Kidney (tissue), 14 donors: ENCODE measurements around the gene FKBP8. TPM values are rescaled to one million over a fixed set of nuclear protein-coding genes. Genes with fewer than 3 reads are reported as not detected.

Experiments used
- DNase-seq, 5 donors: peaks; one replicate each; pipeline ENCODE4 v3.0.0-alpha.2; 2013 to 2020
- FAIRE-seq: peaks from 2 replicates; lab custom pipeline; 2012; peaks lifted over from hg19 to GRCh38; lab: Jason Lieb, UNC
- H3K27ac ChIP-seq, 2 donors: one replicate each; pipeline ENCODE4 v1.7.0; 2013; ENCODE audit warnings: low read depth in 2 of 2, low read length in 2 of 2, inconsistent platforms in 1 of 2
- H3K27me3 ChIP-seq: one replicate; pipeline ENCODE4 v1.7.1; 2013; ENCODE audit warnings: low read length, inconsistent platforms; ENCODE audit not compliant: control insufficient read depth, insufficient read depth
- H3K36me3 ChIP-seq, 3 donors: one replicate each; pipeline versions ENCODE4 v1.7.0 to v1.7.1; 2013; ENCODE audit warnings: low read length in 3 of 3, control low read depth in 1 of 3, inconsistent platforms in 1 of 3; ENCODE audit not compliant: insufficient read depth in 3 of 3, control insufficient read depth in 2 of 3
- H3K4me1 ChIP-seq, 3 donors: one replicate each; pipeline versions ENCODE4 v1.7.0 to v1.7.1; 2013; ENCODE audit warnings: low read length in 3 of 3, inconsistent platforms in 1 of 3, low read depth in 1 of 3; ENCODE audit not compliant: control insufficient read depth in 2 of 3, insufficient read depth in 2 of 3
- H3K4me3 ChIP-seq, 3 donors: one replicate each; pipeline versions ENCODE4 v1.7.0 to v1.8.1; 2013; ENCODE audit warnings: low read length in 3 of 3, control low read depth in 1 of 3, inconsistent platforms in 1 of 3
- H3K9ac ChIP-seq, 3 donors: one replicate each; pipeline versions ENCODE4 v1.7.0 to v1.7.1; 2013; ENCODE audit warnings: low read length in 3 of 3, control low read depth in 1 of 3, inconsistent platforms in 1 of 3
- H3K9me3 ChIP-seq, 3 donors: one replicate each; pipeline versions ENCODE4 v1.7.0 to v1.7.1; 2013; ENCODE audit warnings: low read length in 3 of 3, control low read depth in 1 of 3, inconsistent platforms in 1 of 3; ENCODE audit not compliant: control insufficient read depth in 2 of 3, insufficient read depth in 1 of 3
- CTCF ChIP-seq: IDR thresholded peaks from 3 replicates; pipeline ENCODE4 v1.5.1; 2012; ENCODE audit warnings: mild to moderate bottlenecking, moderate library complexity, borderline replicate concordance; ENCODE audit not compliant: insufficient read depth; ENCODE audit errors: extremely low read depth
- intact Hi-C: fragments of 100-400 bp; cut with DNase I; formaldehyde crosslinking; loops from one replicate; pipeline ENCODE4 v1.11.1; 2022
- polyA plus RNA-seq: library from polyadenylated mRNA; stranded (reverse); fragments of 350-450 nt; fragmentation: Illumina TruSeq; extraction: RNeasy Lipid Tissue Mini Kit (QIAGEN cat#74804); gene quantifications from one replicate; pipeline ENCODE4 v1.2.3, GENCODE V29; 2014; ENCODE audit warnings: low read depth, low replicate concordance; ENCODE audit not compliant: insufficient read depth
- total RNA-seq: library from RNA; stranded (reverse); fragmentation: NEBNext Ultra II Directional; extraction: Animal tissue kit (Norgen Biotek cat#: 25700); gene quantifications from one replicate; pipeline ENCODE4 v1.2.1, GENCODE V29; 2021
- donor health status: control.
- donor health status: control.
- donor health status: control.
- donor health status: control.
- donor health status: control.
- donor health status: DM: yes; HTN: yes; CAD: no.
- donor health status: Normal renal cell carcinoma (clear cell type).

FKBP8 gene
- total and polyA plus RNA-seq, 2 donors from 2014 or later = 207 to 314 TPM

- peak overlapping the region in 1 of 2 donors; percentile 9 for H3K27ac ChIP-seq
- DNase-seq (no peak), FAIRE-seq (no peak)
- H3K9me3 ChIP-seq = no peaks in the 10 kb centered on the region
- H3K36me3 ChIP-seq = peaks cover 0 to 3% (median 2%) of the 10 kb centered on the region in 3 donors
- H3K4me1 ChIP-seq = peaks cover 0 to 14% (median 0%) of the 10 kb centered on the region in 3 donors
- TF ChIP-seq CTCF = peak; percentile 15
- no peak overlapping the region for H3K4me3 ChIP-seq
- H3K9ac ChIP-seq = peak overlapping the region in 1 of 3 donors; percentile 44
- intact Hi-C loops = no loop called here
- no peaks in the 10 kb centered on the region for H3K27me3 ChIP-seq
These were observed 42.9 kb upstream of the FKBP8 start for GRCh38 chr19:18586306-18586705.

GRCh38 chr19:18580311-18580710 lies 36.9 kb upstream of the FKBP8 start:
- DNase-seq = no peak
- H3K27ac ChIP-seq = no peak overlapping the region
- intact Hi-C loops = no loop called here
- H3K27me3 ChIP-seq = no peaks in the 10 kb centered on the region
- no peak overlapping the region for H3K9ac ChIP-seq
- no peak for FAIRE-seq
- TF ChIP-seq CTCF = no peak
- no peak overlapping the region for H3K4me3 ChIP-seq
- H3K36me3 ChIP-seq = peaks cover 3 to 6% (median 3%) of the 10 kb centered on the region in 3 donors
- no peaks in the 10 kb centered on the region for H3K9me3 ChIP-seq
- no peaks in the 10 kb centered on the region for H3K4me1 ChIP-seq

GRCh38 chr19:18577365-18577914 lies 34.1 kb upstream of the FKBP8 start:
- DNase-seq (no peak), FAIRE-seq (no peak)
- no peaks in the 10 kb centered on the region for H3K27me3 ChIP-seq
- H3K4me1 ChIP-seq = peaks cover 0 to 8% (median 7%) of the 10 kb centered on the region in 3 donors
- H3K9ac ChIP-seq = no peak overlapping the region
- no peak for TF ChIP-seq CTCF
- H3K36me3 ChIP-seq = peaks cover 6 to 25% (median 17%) of the 10 kb centered on the region in 3 donors
- H3K27ac ChIP-seq = no peak overlapping the region
- no peak overlapping the region for H3K4me3 ChIP-seq
- intact Hi-C loops = no loop called here
- no peaks in the 10 kb centered on the region for H3K9me3 ChIP-seq

GRCh38 chr19:18576383-18576782 lies 33.0 kb upstream of the FKBP8 start:
- no peaks in the 10 kb centered on the region for H3K9me3 ChIP-seq
- no peak overlapping the region for H3K27ac ChIP-seq
- H3K4me3 ChIP-seq = no peak overlapping the region
- DNase-seq = no peak
- H3K27me3 ChIP-seq = no peaks in the 10 kb centered on the region
- no peak overlapping the region for H3K9ac ChIP-seq
- no peak for FAIRE-seq
- TF ChIP-seq CTCF = no peak
- peaks cover 0 to 13% (median 9%) of the 10 kb centered on the region in 3 donors for H3K4me1 ChIP-seq
- intact Hi-C loops = no loop called here
- peaks cover 6 to 25% (median 17%) of the 10 kb centered on the region in 3 donors for H3K36me3 ChIP-seq
